Limb (tissue), 2 donors: Measurements from ENCODE around the gene SLC7A11.
"Not testable (repeated sequence)": the region's sequence is repeated elsewhere in the genome, so short reads cannot be mapped to it uniquely, and the experiment has no call there.

Source experiments
- DNase-seq, 2 donors: peaks; one replicate each; pipeline ENCODE4 v3.0.0-alpha.2; 2016; ENCODE audit errors: extremely low spot score in 2 of 2

The SLC7A11 gene

GRCh38 chr4:138243369-138243768 is 1.2 kb upstream of the SLC7A11 start:
- DNase-seq = no peak

DNA sequence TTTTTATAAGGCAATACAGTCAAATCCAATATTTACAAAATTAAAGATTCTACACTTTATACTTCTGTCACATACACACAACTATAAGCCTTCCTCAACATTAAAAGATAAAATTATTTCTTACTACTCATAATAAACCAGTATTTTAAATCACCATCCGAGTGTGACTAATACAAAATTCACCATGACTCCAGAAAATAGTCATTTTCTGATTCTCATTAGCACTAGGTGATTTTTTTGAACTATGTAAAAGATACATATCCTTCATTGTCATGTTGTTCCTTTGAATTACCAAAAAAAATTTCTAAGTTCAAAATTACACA is 646 bp upstream of the SLC7A11 start:
- DNase-seq = no peak

GRCh38 chr4:138241281-138242075 is 671 bp downstream of the SLC7A11 start:
- DNase-seq = no peak

DNA sequence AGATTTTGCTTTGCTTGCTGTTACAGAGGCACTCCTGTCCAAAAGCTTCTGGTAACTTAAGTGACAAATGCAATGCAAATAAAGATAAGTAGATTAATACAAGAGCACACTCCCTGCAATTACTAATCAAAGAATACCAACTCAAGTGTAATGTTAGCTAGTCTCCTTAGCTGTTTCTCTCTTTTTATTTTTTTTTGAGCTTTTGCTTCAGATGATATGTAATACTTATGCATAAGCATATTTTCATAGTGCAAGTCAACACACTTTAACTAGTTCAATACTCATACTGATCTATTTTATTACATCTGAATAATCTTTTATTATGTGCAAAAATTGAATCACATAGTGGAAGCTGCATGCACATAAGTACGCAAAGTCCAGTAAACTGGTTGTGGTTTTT is 2.7 kb downstream of the SLC7A11 start:
- DNase-seq = no peak

GRCh38 chr4:138238521-138239292 is 3.4 kb downstream of the SLC7A11 start:
- no peak for DNase-seq

- not testable (repeated sequence) for DNase-seq
These were observed 5.0 kb downstream of the SLC7A11 start for GRCh38 chr4:138237132-138237531.

DNA sequence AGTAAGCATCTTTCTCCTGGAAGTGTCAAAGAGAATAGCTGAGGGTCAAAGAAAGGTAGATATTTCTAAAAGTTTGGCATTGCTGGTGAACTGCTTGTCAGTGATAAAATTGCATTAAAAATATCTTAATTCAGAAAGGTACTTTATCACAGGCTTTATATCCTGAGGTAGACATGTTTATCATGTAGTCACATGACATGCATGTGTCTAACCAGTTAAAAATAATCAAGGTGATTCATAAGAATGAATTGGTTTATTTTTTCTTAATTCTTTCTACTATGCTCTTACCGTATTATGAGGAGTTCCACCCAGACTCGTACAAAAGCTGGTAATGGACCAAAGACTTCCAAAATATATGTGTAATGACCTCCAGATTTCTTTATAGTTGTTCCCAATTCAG is 6.1 kb downstream of the SLC7A11 start:
- no peak for DNase-seq

- DNase-seq = no peak
These were observed 6.7 kb downstream of the SLC7A11 start for GRCh38 chr4:138235419-138235952.

- no peak for DNase-seq
These were observed 7.9 kb downstream of the SLC7A11 start for GRCh38 chr4:138234248-138234647.

GRCh38 chr4:138233313-138234034 is 8.7 kb downstream of the SLC7A11 start:
- no peak for DNase-seq

GRCh38 chr4:138232364-138232763 is 9.8 kb downstream of the SLC7A11 start:
- DNase-seq = no peak

DNA sequence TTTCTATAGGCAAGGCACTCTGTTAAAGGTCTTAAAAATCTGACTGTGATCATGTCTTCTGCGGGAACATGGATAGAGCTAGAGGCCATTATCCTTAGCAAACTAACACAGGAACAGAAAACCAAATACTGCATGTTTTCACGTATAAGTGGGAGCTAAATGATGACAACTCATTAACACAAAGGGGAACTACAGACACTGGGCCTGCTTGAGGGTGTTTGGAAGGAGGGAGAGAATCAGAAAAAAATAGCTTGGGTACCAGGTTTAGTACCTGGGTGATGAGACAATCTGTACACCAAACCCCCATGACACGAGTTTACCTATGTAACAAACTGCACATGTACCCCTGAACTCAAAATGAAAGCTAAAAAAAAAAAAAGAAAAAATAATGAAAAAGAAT is 12.1 kb downstream of the SLC7A11 start:
- no peak for DNase-seq

- no peak for DNase-seq
These were observed 13.0 kb downstream of the SLC7A11 start for GRCh38 chr4:138229160-138229559.

- no peak for DNase-seq
These were observed 15.8 kb downstream of the SLC7A11 start for GRCh38 chr4:138226351-138226750.

DNA sequence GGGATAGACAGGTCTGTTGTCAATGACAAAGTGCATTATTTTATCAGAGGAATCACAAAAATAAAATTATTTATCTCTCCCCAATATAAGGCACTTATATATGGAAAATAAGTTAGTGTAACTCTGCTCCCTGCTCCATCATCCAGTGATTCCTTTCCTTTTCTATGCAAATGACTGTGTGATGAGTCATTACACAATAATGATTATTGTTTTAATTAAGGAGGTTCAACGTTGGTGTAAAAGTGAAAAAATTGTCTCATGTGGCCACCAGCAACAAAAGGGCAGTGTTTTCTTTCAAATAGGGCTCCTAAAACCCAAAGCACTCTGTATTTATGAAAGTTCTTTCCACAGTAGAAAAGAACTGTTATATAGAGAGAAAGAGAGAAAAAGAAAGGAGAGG is 16.7 kb downstream of the SLC7A11 start:
- no peak for DNase-seq

DNA sequence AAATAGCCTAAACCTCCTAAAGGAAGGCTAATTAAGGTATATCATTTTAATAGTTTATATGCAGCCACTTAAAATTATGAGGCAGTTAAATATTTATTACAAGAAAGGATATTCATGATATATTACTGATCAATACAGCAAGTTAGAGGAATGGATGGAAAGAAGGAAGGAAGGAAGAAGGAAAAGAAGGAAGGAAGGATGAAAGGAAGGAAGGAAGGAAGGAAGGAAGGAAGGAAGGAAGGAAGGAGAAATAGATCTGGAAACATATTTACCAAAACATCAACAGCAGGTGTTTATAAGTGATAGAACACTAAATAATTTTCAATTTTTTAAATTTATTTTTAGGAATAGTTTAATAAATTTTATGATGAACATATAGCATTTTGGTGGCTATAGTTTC is 17.5 kb downstream of the SLC7A11 start:
- no peak for DNase-seq

- no peak for DNase-seq
These were observed 18.8 kb downstream of the SLC7A11 start for GRCh38 chr4:138223231-138223910.

DNA sequence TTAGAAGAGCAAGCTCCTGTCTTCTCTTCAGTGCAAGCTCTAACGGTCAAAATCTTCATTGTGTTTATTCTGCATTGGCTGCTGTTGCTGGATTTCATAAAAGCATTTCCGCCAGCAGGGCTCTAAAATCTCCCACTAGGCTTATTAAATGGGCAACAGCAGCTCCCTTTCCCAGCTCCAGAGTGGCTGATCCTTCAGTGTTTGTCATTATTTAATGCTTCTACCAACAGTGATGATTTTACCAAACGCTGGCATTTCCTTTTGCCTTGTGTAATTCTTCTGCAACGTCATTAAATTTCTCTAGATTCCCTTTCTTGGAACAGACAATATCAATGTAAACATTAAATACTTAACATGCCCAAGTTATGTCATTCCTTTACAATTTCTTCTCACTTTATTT is 20.1 kb downstream of the SLC7A11 start:
- peak in 1 of 2 donors; percentile 33 for DNase-seq

- no peak for DNase-seq
These were observed 23.2 kb downstream of the SLC7A11 start for GRCh38 chr4:138218976-138219375.

GRCh38 chr4:138217567-138217966 is 24.6 kb downstream of the SLC7A11 start:
- no peak for DNase-seq

DNA sequence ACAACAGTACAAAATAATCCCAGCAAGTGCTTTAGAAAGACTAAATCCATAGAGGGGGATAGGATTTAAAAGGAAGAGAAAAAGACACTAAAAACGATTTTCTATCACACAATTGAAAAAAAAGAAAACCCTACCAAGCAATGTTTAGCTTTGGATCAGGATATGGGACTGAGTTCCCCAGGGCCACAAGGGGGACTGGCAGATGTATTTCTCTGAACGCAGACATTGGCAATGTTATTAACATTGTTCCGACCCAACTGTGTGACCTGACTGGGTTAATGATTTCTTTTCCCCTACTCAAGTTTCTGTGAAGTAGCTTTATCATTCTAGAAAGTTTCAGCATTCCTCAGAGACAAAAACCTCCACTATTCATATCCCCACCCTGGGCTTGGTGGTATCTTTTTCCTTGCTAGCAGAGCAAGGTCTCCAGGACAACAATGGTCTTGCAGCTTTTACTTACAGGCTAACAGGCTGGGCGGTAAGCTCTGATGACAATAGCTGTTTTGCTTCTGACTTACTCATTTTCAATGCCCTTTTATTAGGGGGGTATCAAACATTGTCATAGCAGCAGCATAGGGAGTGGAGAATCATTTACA is 25.8 kb downstream of the SLC7A11 start:
- no peak for DNase-seq
